Hepatocyte (in vitro differentiated cells): ENCODE measurements around the gene INSRR.

Experiments
- CTCF ChIP-seq: fragments of 200-600 bp; sonication (generic); IDR thresholded peaks from 2 replicates; pipeline ENCODE4 v1.5.1; 2016; ENCODE audit warnings: antibody characterized with exemption, mild to moderate bottlenecking; ENCODE audit not compliant: poor library complexity
- EZH2phosphoT487 ChIP-seq: fragments of 200-600 bp; sonication (generic); IDR thresholded peaks from one replicate; pipeline ENCODE4 v1.6.1; 2018; ENCODE audit warnings: antibody characterized with exemption, mild to moderate bottlenecking, low read depth, moderate library complexity; ENCODE audit not compliant: unreplicated experiment, severe bottlenecking

GRCh38 chr1:156903328-156904091 is 44.6 kb upstream of the INSRR start:
- TF ChIP-seq CTCF (no peak), EZH2phosphoT487 (no peak)
